Kidney tubule cell (primary cell): Measurements from ENCODE around the gene LIPC.

Source experiments
- DNase-seq: peaks from one replicate; pipeline ENCODE4 v3.0.0-alpha.2; 2018; ENCODE audit warnings: low spot score

The LIPC gene

DNA sequence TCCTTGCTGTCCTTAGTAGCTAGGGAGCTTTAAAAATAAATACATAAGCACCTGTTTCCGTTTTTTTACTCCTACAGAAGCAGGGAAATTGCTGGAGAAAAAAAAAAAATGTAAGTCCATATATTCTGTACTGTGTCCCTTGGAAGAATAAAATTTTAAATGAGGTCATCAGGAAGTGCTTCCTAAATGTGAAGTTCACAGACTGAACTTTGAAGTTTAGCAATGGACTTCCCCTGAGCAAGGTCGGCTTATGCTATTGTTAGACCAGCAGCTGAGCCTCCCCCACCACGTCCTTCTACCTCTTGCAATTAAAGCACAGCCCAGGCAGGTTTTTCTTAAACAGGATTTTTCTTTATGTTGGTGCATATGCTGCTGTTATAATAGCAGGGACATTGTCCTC, 26.3 kb downstream of the LIPC start:
- peak; percentile 65 for DNase-seq

DNA sequence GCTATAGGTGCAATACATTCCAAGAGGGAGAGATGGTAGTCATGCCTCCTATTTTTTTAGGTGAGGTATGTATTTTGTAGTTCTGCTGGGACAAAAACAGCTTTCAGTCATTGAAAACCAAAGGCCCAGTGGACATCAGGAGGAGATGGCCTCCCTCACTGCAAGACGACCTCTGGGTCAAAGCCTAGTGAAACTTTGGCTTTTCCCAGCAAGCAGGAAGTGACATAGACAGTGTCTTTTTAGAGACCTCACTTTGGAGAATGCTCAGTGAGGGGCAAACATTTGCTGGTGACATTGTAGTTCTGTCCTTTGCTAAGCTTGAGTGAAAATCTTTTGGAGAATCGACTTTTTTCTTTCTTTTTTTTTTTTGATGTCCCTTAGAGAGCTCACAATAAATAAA, 27.3 kb downstream of the LIPC start:
- DNase-seq: peak; percentile 18

DNA sequence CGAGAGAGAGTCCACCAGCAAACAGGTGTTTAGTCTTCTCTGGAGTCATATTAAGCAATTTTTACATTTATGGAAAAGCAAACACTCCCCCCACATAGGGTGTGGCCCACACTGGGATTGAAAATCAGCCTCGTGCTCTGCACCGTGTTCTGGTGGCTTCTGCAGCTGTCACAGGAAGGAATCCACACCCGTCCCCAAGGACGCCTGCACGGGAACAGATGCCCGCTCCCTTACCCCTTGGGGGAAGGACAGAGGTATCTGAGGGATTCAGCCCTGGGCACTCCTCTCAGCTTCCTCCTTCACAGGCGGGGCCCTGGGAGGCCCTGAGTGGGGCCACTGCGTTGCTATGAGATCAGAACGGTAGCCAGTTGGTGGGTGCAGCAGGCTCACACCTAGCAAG, 27.8 kb downstream of the LIPC start:
- no peak for DNase-seq

DNA sequence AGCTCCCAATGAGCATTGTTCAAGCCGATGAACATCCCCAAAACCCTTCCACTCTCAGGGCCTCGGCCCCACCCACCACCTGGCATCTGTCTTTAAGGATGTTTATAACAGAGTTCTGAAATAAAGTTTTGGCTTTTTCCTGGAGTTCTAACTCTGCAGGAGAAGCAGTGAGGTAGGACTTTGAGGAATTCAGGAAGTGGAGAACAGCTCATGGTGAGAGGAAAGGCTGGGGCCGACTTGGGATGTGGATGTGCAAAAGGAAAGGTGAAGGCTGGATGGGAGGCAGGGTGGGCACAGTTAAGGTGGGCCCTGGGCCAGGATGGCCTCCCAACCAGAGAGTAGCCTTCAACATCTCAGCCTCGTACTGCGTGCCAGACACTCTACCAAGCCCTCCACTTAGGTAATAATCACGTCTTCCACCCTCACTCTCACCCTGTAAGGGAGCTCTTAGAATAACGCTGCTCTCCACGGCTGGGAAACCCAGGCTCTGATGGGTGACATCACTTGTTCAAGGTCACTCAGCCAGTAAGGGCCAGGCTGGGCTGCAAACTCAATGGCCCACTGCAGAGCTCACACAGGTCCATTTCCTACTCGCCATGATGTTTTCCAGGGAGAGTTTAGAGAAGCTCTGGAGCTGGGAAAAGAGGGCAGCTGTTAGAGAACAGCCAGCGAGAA, 28.5 kb downstream of the LIPC start:
- DNase-seq: peak; percentile 79

DNA sequence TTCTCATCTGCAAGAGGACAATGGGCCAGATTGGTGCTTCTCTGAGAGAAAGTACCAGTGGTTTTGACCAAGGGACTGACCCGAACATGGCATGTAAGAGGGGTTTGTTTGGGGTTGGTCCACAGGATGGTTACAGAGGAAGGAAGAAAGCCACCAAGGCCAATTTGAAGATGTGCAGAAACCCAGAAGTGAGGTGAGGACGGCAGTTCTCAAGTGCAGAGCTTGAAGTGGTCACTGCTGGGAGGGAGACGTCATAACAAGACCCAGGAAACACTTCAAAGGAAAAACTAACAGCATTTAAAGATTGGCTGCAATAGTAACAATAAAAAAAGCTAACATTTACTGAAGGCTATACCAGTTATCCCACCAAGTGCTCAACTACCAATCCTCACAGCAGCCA, 29.1 kb downstream of the LIPC start:
- no peak for DNase-seq

DNA sequence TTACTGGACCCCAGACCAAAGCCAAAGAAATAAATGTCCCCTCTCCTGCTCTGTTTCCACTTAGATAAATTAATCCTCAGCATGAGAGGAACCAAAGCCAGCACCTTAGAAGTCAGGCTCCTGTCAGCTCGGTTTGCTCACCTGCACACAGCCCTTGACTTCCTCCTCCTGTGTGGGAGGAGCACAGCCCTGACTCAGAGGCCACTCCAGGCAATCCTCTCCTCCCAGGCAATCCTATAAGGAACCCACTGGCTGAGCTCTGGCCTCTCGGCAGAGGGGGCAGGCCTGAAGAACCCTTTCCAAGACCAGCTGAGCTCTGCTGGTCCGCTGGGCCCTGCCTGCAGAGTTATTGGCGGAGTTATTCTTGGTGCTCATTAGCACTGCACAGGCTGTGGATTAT, 30.8 kb downstream of the LIPC start:
- peak; percentile 90 for DNase-seq

DNA sequence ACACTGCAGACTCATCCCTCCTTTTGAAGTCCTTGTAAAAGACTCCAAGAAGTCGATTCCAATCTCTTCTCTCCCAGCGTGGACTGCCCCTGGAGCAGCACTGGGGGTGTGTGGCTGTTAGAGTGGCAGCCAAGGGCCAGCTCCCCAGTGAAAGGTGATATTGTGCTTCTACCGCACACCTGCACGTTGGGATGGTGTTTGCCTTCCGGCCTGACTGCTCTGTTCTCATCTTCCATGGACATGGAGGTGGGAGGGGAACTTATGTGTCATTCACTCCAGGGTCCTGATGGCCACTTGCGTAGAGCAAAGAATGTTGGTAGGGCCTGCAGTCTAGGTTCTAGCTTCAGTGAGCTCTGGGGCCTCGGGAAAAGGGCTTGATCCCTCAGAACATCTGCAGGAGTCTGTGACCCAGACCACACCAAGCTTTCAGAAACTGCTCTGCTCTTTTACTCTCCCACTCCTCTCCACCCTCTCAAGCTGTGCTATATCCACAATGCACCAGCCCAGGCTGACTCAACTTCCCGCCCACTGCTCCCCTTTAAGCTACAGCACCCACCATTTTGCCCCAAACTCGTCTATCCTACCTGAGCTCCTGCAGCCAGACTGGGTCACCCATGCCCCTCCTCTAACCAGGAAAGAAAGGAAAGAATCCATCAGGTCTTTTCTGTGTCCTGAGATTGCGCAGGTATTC, 31.3 kb downstream of the LIPC start:
- DNase-seq: no peak

DNA sequence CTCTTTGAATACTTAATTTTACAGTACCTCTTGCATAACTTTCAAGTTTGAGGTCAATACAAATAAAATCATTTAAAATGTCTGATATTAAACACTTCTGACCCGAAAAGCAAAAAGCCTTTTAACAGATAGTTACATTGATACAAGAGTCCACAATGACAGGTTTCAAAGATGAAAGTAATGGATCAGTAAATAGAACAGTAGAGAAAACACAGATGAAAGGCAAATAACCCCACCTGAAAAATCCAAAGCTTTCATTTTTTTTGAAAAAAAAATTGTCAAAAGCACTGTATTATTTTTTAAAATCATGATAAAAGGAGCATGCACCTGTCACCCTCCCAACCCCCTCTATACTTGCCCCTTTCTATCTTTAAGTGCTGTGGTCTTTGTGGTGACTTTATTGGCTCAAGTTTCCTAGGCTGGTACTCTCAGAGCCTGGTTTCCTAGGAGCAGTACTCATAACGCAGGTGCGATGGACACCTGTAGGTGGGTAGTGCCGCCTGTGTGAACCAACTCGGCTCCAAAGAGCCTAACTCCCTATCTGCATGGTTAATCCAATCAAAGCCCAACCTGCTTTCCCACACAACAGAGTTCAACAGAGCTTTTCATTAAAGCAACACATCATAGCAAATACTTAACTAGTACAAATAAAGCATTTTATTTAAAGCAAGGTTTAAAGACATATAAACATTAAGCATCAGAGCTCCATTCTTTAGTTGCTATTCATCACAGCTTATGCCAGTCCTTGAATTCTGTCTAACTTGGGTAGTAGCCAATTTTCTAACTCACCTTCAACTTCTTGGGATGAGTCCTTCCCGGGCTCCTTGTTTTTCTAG, 32.2 kb downstream of the LIPC start:
- peak; percentile 98 for DNase-seq

DNA sequence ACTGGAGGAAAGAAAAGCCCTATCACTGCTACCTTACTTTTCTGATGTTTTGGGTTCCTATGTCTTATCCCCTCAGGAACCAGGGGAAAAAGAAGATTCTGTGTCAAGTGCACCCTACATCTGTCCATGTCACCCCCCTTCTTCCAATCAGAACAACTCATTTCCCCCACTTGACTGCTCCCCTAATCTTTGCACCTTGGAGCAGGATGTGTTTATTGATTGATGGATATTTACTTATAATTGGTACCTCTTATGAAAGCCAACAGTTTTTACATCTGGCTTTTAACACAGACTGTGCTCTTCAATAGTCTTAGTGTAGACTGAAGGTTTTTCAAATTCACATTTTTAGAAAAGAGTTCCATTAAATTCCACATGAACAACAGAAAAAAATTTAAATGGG, 33.3 kb downstream of the LIPC start:
- DNase-seq: no peak

DNA sequence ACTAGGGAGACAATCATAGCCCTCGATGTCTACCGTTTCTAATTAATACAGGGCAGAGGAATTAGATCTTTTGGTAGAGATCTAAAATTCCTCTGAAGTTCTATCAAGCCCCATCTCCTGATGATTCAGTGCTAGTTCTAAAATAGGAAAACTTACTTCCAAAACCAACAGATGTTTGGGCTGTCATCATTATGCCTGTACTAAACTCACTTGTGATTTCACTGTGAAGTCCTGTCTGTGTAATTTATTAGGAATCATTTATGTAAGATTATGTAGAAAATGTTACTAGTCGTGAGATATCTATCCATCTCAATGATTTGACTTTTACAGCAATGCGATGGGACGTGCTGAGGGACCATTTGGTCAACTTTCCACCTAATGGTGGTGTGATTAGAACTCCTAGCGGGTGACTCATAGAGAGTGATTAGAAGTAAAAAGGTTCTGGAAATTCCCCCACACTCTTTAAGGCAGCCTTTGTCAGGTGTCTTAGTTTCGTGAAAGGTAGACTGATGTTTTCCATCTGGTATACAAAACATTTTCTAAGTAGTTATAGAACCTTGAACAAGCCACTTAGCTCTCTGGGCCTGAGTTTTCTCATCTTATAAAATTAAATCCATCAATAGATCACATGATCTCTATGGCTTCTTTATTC, 34.2 kb downstream of the LIPC start:
- peak; percentile 78 for DNase-seq

DNA sequence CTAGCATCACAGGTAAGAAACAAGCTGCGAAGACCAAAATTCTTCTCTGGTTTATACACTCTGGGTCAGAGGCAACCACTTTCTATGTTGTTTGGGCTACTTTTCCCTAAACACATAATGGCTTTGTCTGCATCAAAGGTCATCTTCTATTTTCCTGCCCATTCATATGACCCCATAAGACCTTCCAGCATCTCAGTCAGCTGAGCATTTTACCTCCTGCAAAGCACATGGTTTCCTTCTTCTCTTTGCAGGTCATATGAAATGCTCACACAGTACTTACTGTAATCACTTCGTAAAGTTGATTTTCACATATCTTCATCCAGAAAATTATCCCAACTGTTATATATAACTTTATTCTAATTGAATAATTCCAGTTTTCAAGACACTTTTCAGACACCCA, 34.8 kb downstream of the LIPC start:
- DNase-seq: no peak

DNA sequence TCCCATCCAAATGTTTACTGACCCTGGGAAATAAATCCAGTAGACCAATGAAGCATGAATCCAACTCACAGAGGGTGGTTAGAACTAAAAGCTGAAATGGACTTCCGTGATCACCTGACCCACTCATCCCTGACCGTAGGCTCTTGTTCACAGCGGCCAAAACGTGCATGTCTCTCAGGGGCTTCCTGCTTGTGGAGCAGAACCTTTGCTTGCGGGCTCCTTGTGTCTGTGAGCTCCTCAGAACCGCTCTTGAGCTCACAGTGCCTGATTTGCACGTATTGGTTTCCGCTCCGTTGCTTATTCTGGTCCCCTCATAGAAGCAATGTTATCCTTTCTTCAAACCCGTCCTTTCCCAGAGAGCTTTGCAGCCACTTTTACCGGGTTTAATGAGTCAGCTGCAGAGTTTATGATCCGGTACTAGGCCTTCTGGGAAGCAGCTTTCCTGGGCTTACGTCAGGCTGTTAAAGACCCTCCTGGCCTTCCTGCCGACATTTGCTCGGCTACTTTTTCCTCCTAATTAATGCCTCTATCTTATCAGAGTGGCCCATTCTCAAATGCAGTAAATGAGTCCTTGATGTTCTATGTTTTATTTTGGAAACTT, 35.4 kb downstream of the LIPC start:
- peak; percentile 97 for DNase-seq

DNA sequence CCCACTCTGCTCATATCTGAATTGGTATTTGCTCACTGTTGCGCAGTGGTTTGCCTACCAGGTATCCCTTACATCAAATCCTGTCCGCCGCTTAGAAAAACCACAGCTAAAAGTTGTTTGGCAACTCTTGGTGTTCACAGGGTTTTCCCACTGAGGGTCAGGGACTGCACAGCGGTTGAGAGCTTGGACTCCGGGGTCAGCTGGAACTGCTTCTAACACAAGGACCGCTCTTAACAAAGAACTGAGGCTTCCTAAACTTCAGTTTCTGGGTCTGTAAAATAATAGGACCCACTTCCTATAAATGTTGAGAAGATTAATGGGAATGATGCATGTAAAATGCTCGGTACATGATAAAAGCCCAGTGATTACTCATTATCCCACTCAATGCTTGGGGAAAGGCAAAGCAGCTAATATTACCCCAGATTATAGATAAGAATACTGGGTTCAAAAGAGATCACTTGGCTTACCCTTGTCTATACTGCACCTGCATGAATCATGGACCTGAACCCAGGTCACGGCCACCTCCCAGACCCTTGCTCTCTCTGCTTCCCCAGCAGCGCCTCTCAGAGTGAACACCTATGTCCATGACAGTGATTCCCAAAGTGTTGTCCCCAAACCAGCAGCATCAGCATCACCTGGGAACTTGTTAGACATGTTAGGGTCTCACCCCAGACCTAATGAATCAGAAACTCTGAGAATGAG, 36.1 kb downstream of the LIPC start:
- peak; percentile 83 for DNase-seq

DNA sequence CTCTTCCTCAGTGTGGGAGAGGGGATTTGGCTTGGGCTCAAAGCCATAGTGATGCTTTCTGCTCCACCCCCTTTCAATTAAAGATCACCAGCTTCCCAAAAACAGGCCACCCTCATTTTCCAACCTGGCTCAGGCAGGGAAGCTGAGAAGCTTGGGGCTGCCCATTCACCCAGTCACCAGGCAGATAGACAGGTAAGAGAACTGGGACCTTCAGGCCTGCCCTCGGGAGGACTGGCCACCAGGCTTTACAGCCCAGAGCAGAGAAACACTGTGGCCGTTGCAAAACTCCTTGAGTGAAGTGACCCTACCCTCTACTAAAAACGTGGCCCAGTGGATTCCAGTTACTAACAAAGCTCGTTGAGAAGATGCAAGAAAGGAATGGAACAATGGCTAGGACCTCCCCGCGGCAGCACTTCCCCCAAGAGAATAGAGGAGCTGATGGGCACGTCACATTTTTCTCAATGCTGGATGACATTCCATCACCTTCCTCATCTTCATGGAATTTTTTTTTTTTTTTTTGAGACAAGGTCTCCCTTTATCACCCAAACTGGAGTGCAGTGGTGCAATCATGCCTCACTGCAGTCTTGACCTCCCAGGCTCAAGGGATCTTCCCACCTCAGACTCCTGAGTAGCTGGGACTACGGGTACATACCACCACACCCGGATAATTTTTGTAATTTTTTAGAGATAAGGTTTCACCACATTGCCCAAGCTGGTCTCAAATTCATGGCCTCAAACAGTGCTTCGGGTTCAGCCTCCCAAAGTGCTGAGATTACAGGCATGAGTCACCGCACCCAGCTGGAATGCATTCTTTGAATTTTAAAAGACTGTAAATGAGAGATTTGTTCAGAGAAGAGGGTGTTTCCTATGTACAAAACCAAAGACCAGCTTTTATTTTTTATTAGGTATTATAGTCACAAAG, 37.9 kb downstream of the LIPC start:
- DNase-seq: peak; percentile 100

DNA sequence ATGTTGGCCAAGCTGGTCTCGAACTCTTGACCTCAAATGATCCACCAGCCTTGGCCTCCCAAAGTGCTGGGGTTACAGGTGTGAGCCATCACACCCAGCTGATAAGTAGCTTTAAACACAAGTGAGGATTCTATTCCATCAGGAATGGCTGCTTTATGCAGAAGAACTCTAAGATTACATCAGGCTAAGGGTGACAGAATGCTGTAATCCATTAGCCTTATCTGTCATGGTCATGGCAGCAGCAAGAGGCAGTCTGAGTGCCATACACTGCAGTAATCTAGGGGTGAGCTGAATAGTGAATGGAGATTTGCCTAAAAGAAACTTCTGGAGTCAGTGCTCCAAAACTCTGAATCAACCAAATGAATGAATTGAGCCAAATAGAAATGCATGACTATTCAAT, 39.6 kb downstream of the LIPC start:
- peak; percentile 45 for DNase-seq

DNA sequence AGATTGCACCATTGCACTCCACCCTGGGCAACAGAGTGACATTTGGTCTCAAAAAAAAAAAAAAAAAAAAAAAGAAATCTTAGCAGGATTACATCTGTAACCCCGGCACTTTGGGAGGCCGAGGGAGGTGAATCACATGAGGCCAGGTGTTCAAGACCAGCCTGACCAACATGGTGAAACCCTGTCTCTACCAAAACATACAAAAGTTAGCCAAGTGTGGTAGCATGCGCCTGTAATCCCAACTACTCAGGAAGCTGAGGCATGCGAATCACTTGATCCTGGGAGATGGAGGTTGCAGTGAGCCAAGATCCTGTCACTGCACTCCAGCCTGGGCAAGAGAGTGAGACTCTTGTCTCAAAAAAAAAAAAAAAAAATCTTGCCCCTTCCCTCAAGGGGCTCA, 40.4 kb downstream of the LIPC start:
- peak; percentile 85 for DNase-seq

DNA sequence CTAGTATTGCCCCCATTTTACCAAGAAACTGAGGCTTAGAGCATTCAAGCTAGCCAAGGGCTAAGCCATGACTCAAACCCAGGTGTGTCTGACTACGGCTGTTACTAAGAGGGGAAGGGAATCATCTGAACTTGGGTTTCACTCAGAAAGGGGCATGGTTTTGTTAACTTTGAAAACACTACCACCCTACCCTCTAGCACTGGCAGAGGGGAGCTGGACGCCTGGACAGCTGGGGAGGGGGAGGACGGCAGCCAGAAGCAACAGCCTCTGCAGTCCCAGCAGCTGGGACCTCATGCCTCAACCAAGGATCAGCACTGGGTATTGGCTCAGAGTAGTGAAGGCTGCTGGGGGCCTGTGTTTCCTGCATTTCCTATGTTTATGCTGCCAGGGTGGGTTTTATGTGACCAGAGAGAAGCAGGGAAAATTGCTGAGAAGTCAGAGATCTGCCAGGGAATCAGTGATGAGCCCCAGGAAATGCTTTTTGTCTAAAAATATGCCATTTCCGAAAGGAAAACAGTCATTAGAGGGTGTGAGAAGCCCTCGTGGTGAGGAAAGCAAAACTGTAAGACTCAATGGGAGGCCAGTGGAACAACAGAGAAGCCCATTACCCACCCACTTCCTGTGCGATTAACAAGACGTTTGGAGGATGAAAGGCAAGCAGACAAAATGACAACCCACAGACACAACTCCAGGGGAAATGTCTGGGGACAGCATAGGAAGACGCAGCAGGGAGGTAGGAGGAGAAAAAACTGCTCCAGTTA, 41.2 kb downstream of the LIPC start:
- peak; percentile 87 for DNase-seq

DNA sequence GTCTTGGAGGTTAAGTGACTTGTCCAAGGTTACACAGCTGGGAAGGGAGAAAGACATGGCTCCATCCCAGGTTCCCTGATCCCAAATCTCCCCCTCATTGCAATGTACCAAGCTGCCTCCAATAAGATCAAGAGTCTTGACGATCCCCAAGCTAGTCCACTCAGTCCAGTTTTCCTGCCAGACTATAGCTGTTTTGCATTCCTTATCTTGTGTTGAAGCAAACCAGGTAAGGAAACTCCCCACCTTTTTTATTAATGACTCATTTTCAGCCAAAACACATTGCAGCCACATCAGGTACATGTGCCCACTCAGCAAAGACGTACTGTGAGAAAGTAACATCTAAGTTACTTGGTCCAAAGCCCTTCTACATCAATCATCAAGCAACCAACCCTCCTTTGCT, 41.9 kb downstream of the LIPC start:
- DNase-seq: peak; percentile 97

DNA sequence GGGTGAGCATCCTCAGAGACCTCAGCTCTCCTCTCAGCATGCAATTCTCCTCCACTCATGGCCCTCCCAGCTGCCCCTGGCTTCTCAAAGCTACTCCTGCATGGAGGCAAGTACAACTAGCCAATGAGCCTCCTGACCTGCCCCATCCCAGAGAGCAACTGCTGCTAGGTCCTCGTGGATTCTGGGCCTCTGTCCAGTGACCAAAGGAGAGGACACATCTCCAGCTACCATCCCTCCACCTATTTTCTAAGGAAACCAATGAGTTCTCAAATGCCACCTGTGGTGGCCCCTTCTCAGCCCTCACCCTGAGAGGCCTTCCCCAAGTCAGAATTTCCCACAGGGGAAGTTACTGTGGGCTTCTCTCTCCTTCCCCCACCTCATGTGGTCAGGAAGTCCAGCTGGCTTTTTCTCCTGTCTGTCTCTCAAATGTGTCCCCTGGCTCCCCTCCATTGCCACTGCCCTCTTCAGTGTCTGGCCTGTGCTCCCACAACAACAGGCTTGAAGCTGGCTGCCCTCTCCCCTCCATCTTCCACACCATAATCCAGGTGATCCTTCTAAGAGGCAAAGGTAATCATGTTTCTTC, 43.0 kb downstream of the LIPC start:
- no peak for DNase-seq
